Measurements from ENCODE around the gene LCE1E.

The LCE1E gene

DNA sequence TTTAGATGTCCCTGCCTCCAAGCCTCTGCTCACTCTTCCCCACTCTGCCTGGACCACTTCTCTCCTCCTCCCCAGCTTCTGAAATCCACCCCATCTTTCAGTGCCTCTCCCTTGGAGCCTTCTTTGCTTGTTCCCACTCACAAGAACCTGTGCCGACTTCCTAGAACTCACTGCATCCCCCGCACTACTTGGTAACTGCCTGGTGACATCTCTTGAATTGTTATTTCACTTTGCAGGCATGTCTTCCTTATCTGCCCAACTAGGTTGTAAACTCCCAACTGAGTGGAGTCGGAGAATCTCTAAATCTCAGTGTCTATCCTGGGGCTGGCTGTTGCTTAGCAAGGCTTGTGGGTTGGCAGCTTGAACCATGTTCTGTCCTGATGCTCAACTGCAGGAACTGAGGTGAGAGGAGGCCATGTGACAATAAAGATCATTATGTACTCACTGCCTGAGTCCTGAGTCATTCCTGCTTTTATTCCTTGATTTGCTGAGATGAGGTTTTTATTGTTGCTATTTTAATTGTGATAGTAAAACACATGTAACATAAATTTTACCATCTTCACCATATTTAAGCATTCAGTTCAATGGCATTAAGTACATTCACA lies 24.3 kb upstream of the LCE1E start:
- H3K4me1 Mint-ChIP-seq: no peaks in the 10 kb centered on the region
- no peak for ATAC-seq
- H3K27me3 Mint-ChIP-seq: peaks cover 59% of the 10 kb centered on the region
- H3K4me3 Mint-ChIP-seq: no peak overlapping the region
- H3K27ac Mint-ChIP-seq: no peak overlapping the region
- no peaks in the 10 kb centered on the region for H3K36me3 Mint-ChIP-seq
- H3K9me3 Mint-ChIP-seq: no peaks in the 10 kb centered on the region

DNA sequence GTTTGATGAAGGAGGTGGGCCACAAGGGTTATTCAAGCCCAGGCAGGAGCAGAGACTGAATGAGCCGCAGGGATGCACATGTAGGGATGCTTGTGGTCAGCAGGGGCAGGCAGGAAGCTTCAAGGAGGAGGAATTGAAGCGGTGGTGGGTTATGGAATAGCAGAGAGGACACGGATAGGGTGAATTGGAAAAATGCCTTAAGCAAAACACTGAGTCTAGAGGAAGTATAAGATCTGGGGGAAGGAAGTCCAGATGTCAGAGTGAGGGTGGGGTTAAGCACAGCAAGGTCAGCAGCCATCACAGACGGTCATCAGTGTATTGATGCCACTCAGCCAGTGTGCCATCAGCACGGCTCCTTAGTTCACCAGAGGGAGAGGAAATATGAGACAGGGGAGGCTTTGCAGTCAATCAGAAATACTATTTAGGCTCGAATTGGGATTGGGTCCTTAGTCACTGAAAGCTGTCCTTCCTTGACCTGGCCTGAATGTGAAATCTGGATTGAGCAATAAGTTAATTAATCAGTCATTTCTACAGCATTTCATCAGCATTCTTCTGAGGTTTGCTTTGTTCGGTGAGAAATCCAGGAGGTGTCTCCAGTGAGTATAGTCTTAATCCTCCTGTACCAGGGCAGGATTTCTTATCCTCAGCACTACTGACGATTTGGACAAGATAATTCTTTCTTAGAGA lies 17.1 kb upstream of the LCE1E start:
- peaks cover 17% of the 10 kb centered on the region for H3K27me3 Mint-ChIP-seq
- no peak for ATAC-seq
- peaks cover 5% of the 10 kb centered on the region for H3K9me3 Mint-ChIP-seq
- no peak overlapping the region for H3K4me3 Mint-ChIP-seq
- no peaks in the 10 kb centered on the region for H3K36me3 Mint-ChIP-seq
- no peaks in the 10 kb centered on the region for H3K4me1 Mint-ChIP-seq
- no peak overlapping the region for H3K27ac Mint-ChIP-seq

DNA sequence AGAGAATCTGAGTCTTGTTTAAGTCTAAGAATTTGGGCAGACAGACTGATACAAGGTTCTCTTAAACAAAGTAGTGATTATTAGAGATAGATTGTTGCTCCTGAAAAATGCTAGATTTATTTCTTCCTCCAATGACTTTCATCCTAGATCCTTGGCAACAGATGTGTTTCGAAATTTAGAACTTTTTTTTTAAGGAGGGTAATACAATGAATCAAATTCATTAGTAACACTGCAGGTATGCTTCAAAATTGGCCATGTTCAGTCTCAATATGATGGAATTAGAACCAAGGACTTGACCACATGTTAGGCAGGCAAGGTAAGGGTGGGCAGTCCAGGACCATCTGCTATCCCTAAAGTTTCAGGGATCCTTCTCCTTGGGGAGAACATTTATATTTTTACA lies 15.6 kb upstream of the LCE1E start:
- Mint-ChIP-seq H3K9me3 (peaks cover 9% of the 10 kb centered on the region), H3K4me1 (no peaks in the 10 kb centered on the region), H3K27me3 (peaks cover 20% of the 10 kb centered on the region), H3K27ac (no peak overlapping the region), H3K36me3 (no peaks in the 10 kb centered on the region), H3K4me3 (no peak overlapping the region)
- no peak for ATAC-seq

DNA sequence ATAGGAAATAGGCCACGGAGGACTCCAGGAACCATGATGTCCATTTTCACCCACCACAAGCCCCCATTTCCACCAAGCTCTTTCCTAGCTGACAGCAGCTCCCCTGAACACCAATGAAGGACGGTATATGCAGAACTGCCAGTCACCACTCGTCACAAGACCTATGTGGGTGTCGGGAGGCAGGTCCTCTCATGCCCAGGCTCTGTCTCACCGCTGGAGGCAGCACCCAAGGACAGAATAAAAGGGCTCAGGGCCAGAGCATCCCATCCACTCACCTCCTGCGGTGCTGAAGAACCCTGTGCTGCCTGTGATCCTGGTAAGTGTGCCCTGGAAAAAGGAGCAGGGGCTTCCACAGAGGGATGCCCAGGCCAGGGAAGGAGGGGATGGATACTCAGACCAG lies 11.2 kb upstream of the LCE1E start, which contains the start of gene LCE1F:
Gene LCE1F, plus strand, starts transcription at position 266 of the 400 bp plus-strand sequence. CDS start 1,232 bp downstream, outside the sequence.
- peaks cover 43% of the 10 kb centered on the region for H3K27me3 Mint-ChIP-seq
- ATAC-seq: no peak
- H3K9me3 Mint-ChIP-seq: peaks cover 9% of the 10 kb centered on the region
- H3K27ac Mint-ChIP-seq: no peak within 1 kb of the TSS
- no peak within 1 kb of the TSS for H3K4me3 Mint-ChIP-seq
- H3K36me3 Mint-ChIP-seq: no peaks in the 10 kb centered on the region
- no peaks in the 10 kb centered on the region for H3K4me1 Mint-ChIP-seq

DNA sequence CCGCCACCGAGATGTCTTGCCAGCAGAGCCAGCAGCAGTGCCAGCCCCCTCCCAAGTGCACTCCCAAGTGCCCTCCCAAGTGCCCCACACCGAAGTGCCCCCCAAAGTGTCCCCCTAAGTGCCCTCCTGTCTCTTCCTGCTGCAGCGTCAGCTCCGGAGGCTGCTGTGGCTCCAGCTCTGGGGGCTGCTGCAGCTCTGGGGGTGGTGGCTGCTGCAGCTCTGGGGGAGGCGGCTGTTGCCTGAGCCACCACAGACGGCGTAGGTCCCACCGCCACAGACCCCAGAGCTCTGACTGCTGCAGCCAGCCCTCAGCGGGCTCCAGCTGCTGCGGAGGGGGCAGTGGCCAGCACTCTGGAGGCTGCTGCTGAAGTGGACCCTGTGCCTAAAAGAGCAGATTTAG lies 9.7 kb upstream of the LCE1E start:
- H3K36me3 Mint-ChIP-seq: no peaks in the 10 kb centered on the region
- H3K9me3 Mint-ChIP-seq: peaks cover 9% of the 10 kb centered on the region
- H3K27me3 Mint-ChIP-seq: peaks cover 46% of the 10 kb centered on the region
- no peak for ATAC-seq
- H3K27ac Mint-ChIP-seq: no peak overlapping the region
- H3K4me1 Mint-ChIP-seq: no peaks in the 10 kb centered on the region
- H3K4me3 Mint-ChIP-seq: no peak overlapping the region

DNA sequence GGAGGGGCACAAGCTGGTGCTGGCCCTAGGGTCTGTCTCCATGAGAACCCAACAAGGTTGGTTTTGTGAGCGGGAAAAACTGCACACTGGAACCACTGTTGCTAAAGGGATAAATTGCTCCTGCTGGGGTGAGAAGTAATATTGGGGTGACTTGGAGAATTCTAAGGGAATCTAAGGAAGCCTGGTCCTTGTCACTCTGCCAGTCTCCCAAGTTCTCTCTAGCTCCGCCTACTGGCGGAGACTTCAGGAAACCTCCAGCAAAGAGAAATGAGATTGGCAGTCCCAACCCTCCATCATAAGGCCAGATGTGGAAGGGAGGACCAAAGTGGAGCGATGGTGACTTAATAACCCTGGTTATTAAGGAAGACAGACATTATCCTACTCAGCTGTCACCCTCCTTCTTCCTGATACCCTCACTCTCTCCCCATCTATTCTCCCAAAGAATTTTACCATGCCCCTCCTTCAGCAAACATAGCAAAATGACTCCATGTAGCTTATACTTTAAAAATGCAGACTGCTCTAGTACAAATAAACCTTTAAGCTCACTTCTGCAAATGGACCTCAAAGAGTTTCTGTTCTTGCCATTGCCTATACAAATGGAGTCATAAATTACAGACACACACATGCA lies 8.4 kb upstream of the LCE1E start:
- no peaks in the 10 kb centered on the region for H3K36me3 Mint-ChIP-seq
- peaks cover 52% of the 10 kb centered on the region for H3K27me3 Mint-ChIP-seq
- H3K4me3 Mint-ChIP-seq: no peak overlapping the region
- no peak for ATAC-seq
- H3K4me1 Mint-ChIP-seq: no peaks in the 10 kb centered on the region
- peaks cover 6% of the 10 kb centered on the region for H3K9me3 Mint-ChIP-seq
- H3K27ac Mint-ChIP-seq: no peak overlapping the region

DNA sequence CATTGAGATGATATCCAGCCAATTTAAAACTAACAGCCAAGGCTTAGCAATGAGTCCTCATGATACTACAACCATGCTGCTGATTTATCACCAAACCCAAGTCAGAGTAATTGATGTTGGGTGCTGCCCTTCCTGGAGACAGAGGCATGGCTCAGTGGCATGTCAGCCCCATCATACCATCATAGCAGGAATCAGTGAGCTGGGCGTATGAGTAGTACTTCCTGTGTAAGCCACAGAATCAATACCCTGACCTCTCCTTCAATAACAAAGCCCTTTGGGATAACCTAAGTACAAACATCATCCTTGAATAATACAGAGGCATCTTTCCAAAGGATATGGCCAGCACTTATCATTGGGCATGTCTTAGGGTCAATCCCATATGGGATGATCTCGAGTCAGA lies 3.0 kb upstream of the LCE1E start:
- ATAC-seq: no peak
- Mint-ChIP-seq H3K27me3 (peaks cover 61% of the 10 kb centered on the region), H3K36me3 (no peaks in the 10 kb centered on the region), H3K27ac (no peak overlapping the region), H3K4me3 (no peak overlapping the region), H3K9me3 (no peaks in the 10 kb centered on the region), H3K4me1 (no peaks in the 10 kb centered on the region)

DNA sequence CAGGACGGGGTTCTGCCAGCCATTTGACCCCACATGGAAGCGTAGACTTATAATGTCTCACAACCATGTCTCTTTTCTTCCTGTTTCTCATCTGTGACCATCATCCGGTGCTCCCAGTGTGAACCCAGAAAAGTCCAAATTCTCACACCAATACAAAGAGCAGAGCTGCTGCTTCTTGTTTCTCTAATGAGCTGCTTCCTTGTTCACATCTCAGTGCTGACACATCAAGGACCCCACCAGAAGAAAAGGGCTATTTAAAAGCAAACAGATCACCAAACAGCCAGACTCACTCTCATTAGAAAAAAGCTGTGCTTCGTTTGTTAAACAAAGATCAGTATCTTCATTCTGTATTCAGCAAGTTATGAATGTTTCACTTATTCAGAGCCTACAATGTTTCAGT lies 9.6 kb downstream of the LCE1E start:
- no peaks in the 10 kb centered on the region for H3K4me1 Mint-ChIP-seq
- no peak for ATAC-seq

DNA sequence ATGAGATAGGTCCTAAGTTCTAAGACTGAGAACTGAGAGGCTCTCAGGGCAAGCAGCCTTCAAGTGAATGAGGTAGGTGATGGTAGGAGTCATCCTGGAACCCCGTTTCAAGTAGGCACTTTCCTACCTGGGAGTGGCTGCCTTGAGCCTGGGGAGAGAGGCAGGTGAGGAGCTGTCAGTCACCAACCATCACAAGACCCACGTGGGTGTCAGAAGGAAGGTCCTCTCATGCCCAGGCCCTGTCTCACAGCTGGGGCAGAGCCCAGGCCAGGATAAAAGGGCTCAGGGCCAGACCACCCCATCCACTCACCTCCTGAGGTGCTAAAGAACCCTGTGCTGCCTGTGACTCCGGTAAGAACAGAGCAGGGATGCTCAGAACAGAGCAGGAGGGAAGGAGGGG lies 10.4 kb downstream of the LCE1E start, which contains the start of gene LCE1D:
Gene LCE1D, plus strand, starts transcription at position 301 of the 400 bp plus-strand sequence. CDS start 1,074 bp downstream, outside the sequence.
- no peak for ATAC-seq
- peaks cover 24% of the 10 kb centered on the region for H3K27me3 Mint-ChIP-seq
- no peaks in the 10 kb centered on the region for H3K4me1 Mint-ChIP-seq
- H3K9me3 Mint-ChIP-seq: no peaks in the 10 kb centered on the region
- no peak within 1 kb of the TSS for H3K27ac Mint-ChIP-seq
- H3K4me3 Mint-ChIP-seq: no peak within 1 kb of the TSS
- no peaks in the 10 kb centered on the region for H3K36me3 Mint-ChIP-seq

More for the DNA sequence above, 9.6 kb downstream of the LCE1E start:
- no peaks in the 10 kb centered on the region for H3K36me3 Mint-ChIP-seq
- no peaks in the 10 kb centered on the region for H3K9me3 Mint-ChIP-seq
- H3K4me3 Mint-ChIP-seq: no peak overlapping the region
- H3K27ac Mint-ChIP-seq: no peak overlapping the region
- H3K27me3 Mint-ChIP-seq: peaks cover 24% of the 10 kb centered on the region

DNA sequence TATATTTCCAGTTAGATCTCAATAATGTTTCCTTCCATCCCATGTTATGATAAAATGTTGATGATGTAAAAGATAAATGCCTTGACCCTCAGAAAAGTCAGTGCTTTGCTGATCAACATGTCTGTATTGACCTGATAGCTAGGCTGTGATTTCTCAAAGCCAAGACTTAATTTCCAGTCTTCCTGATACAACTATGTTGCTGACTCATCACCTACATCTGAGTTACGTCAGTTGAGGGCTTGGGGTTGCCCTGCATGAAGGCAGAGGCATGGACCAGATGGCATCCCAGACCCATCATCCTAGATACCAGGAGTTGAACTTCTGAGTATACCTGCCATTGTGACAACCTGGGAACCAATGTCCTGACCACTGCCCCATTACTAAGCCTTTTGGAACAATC lies 15.3 kb downstream of the LCE1E start:
- no peak for ATAC-seq
- Mint-ChIP-seq H3K27ac (no peak overlapping the region), H3K9me3 (no peaks in the 10 kb centered on the region), H3K4me1 (no peaks in the 10 kb centered on the region), H3K36me3 (no peaks in the 10 kb centered on the region), H3K4me3 (no peak overlapping the region), H3K27me3 (peaks cover 33% of the 10 kb centered on the region)

DNA sequence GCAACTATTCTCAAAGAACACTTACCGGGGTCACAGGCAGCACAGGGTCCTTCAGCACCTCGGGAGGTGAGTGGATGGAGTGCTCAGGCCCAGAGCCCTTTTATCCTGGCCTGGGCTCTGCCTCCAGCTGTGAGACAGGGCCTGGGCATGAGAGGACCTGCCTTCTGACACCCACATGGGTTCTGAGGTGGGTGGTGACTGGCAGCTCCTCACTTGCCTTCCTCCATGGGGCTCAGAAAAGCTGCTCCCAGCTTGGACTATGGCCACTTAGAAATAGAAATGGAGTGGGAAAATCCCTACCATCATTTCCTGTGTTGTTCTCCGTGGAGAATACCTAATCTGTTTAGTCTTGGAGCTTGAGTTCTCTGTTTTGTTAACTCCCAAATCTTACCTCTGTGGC lies 20.5 kb downstream of the LCE1E start, which contains the start of gene LCE1C:
Gene LCE1C, minus strand, starts transcription at position 76 of the 400 bp plus-strand sequence. CDS start 1,173 bp downstream, outside the sequence.
- ATAC-seq: no peak
- no peaks in the 10 kb centered on the region for H3K36me3 Mint-ChIP-seq

DNA sequence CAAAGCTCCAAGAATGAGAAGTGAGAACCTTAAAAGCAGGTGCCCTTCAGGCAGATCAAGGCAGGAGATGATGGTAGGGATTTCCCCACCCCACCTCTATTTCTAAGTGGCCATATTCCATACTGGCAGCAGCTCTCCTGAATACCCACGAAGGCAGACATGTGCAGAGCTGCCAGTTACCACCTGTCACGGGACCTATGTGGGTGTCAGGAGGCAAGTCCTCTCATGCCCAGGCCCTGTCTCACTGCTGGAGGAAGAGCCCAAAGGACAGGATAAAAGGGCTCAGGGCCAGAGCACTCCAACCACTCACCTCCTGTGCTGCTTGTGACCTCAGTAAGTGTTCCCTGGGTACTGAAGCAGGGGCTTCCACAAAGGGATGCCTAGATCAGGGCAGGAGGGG lies 25.0 kb downstream of the LCE1E start:
- Mint-ChIP-seq H3K36me3 (no peaks in the 10 kb centered on the region), H3K27me3 (peaks cover 20% of the 10 kb centered on the region), H3K4me3 (no peak overlapping the region), H3K4me1 (no peaks in the 10 kb centered on the region), H3K27ac (no peak overlapping the region), H3K9me3 (no peaks in the 10 kb centered on the region)
- peak; percentile 50 for ATAC-seq

More for the DNA sequence above, 20.5 kb downstream of the LCE1E start, which contains the start of gene LCE1C:
- Mint-ChIP-seq H3K27me3 (peaks cover 17% of the 10 kb centered on the region), H3K4me3 (no peak within 1 kb of the TSS), H3K4me1 (no peaks in the 10 kb centered on the region), H3K9me3 (no peaks in the 10 kb centered on the region), H3K27ac (no peak within 1 kb of the TSS)

DNA sequence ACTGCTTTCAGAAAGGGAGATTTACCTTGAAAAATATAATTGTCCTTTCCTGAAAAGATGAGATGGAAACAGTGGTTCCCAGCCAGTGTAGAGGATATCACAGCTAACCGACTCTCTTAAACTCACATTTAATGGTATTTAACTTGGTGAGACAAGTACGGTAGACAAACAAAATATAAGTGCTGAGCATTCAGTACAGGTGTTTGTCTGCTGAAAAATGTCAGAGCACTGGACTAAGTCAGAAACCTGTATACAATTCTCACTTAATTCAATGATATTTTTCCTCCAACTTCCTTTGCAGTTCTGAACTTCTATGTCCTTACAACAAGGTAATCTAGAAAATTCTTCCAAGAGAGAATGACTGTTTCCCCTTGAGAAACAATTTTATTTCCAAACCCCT lies 25.6 kb downstream of the LCE1E start, which contains the start of gene LCE1B:
Gene LCE1B, plus strand, starts transcription at position 301 of the 400 bp plus-strand sequence. CDS start 476 bp downstream, outside the sequence.
- Mint-ChIP-seq H3K4me1 (no peaks in the 10 kb centered on the region), H3K4me3 (no peak within 1 kb of the TSS), H3K9me3 (no peaks in the 10 kb centered on the region), H3K27ac (no peak within 1 kb of the TSS), H3K36me3 (no peaks in the 10 kb centered on the region), H3K27me3 (peaks cover 17% of the 10 kb centered on the region)
- no peak for ATAC-seq

DNA sequence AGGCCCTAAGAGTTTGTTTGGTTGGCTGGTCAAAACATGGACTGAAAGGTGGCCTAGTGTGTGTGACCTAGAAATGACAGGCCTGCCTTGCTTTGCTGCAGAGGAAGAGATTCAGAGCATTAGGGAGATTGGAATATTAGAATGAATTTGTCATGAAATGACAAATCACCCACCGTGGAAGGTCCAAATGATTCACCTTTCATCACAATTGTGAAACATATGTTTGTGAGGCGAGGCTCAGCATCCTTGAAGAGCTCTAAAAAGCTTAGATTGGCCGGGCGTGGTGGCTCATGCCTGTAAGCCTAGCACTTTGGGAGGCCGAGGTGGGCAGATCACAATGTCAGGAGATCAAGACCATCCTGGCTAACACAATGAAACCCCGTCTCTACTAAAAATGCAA lies 31.3 kb downstream of the LCE1E start:
- Mint-ChIP-seq H3K36me3 (no peaks in the 10 kb centered on the region), H3K27me3 (peaks cover 11% of the 10 kb centered on the region), H3K9me3 (no peaks in the 10 kb centered on the region), H3K4me1 (peaks cover 6% of the 10 kb centered on the region), H3K27ac (no peak overlapping the region), H3K4me3 (no peak overlapping the region)
- no peak for ATAC-seq

DNA sequence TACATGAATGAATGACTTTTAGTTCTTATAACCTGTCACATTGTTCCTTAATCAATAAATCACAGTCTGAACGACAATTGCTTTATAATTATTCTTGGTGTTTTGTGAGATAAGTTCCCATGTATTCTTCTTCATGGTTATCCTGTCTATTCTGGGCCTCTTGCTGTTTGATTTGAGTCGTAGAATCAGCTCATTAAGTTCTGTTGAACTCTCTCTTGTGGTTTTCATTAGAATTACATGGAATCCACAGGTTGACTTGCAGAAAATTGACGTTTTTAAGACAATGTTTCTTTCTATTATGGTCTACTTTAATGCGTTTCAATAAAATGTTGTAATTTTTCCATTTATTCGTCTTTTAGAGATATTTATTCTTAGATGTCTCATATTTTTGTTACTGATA lies 37.2 kb downstream of the LCE1E start:
- ATAC-seq: no peak
- H3K9me3 Mint-ChIP-seq: no peaks in the 10 kb centered on the region
- H3K4me3 Mint-ChIP-seq: no peak overlapping the region
- no peak overlapping the region for H3K27ac Mint-ChIP-seq
- H3K4me1 Mint-ChIP-seq: peaks cover 6% of the 10 kb centered on the region
- H3K36me3 Mint-ChIP-seq: no peaks in the 10 kb centered on the region
- peaks cover 24% of the 10 kb centered on the region for H3K27me3 Mint-ChIP-seq
